Measurements from ENCODE around the gene GABRR3. TPM values are rescaled to one million over a fixed set of nuclear protein-coding genes. Genes with fewer than 3 reads are reported as not detected.

The GABRR3 gene
- total RNA-seq, 1 donor from 2014 or later, result not detected

DNA sequence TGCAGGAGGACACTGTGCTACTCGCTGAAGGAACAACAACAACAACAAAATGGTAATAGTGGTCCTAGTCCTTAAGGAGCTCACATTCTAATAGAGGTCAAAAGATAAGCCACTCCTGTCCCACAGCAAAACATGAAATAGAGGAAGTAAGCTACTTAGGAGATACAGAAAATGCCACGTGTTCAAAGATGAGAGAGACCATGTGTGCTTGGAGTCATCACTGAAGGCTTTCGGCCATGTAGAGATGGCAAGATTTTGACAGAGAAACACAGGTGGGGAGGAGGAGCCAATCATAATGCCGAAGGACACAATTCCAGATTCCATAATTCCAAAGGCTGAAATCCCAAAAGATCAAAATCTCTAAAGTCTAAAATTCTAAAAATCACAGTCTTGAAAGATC is 38.1 kb downstream of the GABRR3 start:
- H3K27ac Mint-ChIP-seq, result no peak overlapping the region
- no peak overlapping the region for H3K4me3 Mint-ChIP-seq
- no peaks in the 10 kb centered on the region for H3K36me3 Mint-ChIP-seq
- DNase-seq (ENCODE audit: low spot score in 2 of 2, unreplicated experiment in 2 of 2), result no peak
- H3K27me3 Mint-ChIP-seq (ENCODE audit: low read depth), result peaks cover 26% of the 10 kb centered on the region
- TF ChIP-seq CTCF (IDR thresholded peaks at IDR 0.05; ENCODE audit: unreplicated experiment), result no peak
- no peaks in the 10 kb centered on the region for H3K4me1 Mint-ChIP-seq
- H3K9me3 Mint-ChIP-seq, result no peaks in the 10 kb centered on the region

DNA sequence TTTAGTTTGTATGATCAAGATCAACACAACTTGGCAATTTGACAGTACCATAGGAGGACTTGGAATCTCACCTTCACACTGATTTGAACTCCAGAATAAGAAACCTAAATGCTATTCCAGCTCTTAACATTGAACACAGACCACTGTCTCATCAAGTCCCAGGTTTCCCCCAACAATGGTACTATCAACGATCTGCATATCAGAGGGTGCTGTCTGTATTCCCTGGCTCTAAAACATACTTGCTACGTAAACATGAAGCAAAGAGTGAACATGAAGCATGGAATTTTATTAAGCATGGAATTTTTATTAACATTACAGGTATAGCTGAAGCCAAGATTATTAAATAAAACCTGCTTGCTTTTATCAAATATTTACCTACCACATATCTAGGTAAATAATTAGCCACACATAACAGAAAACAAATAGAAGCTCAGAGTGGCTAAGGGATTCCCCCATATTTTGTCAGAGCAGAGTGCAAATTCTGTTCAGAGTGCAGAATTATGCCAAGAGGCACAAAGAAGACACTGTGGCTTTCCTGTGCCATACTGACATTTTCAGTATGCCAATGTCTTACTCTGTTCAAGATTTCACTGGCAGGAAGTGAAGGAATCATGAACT is 40.7 kb downstream of the GABRR3 start:
- Mint-ChIP-seq H3K9me3 (no peaks in the 10 kb centered on the region), H3K36me3 (no peaks in the 10 kb centered on the region), H3K4me1 (no peaks in the 10 kb centered on the region)

DNA sequence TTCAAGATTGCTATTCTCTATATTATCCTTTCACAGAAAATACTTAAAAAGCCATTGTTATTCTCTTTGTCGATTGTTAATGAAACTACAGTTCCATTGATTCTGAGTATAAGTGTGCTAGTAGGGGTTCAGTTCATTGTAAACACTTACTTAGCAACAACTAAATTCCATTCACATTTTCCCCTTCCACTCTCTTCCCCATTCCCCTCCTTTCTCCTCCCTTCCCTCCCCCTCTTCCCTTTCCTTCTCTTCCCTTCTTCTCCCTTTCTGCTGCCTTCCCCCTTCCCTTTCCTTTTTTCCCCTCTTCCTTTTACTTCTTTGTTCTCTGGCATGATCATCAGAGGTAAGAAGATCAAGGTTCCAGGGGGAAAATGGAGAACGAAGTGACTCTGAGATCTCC is 41.6 kb downstream of the GABRR3 start:
- TF ChIP-seq CTCF (IDR thresholded peaks at IDR 0.05; ENCODE audit: unreplicated experiment), result no peak
- peaks cover 21% of the 10 kb centered on the region for H3K27me3 Mint-ChIP-seq (ENCODE audit: low read depth)
- H3K4me1 Mint-ChIP-seq, result no peaks in the 10 kb centered on the region
- no peaks in the 10 kb centered on the region for H3K36me3 Mint-ChIP-seq
- no peaks in the 10 kb centered on the region for H3K9me3 Mint-ChIP-seq
- no peak for DNase-seq (ENCODE audit: low spot score in 2 of 2, unreplicated experiment in 2 of 2)
- no peak overlapping the region for H3K27ac Mint-ChIP-seq
- H3K4me3 Mint-ChIP-seq, result no peak overlapping the region

More for the DNA sequence above, 40.7 kb downstream of the GABRR3 start:
- H3K4me3 Mint-ChIP-seq, result no peak overlapping the region
- no peak for TF ChIP-seq CTCF (IDR thresholded peaks at IDR 0.05; ENCODE audit: unreplicated experiment)
- no peak for DNase-seq (ENCODE audit: low spot score in 2 of 2, unreplicated experiment in 2 of 2)
- no peak overlapping the region for H3K27ac Mint-ChIP-seq
- peaks cover 25% of the 10 kb centered on the region for H3K27me3 Mint-ChIP-seq (ENCODE audit: low read depth)

GRCh38 chr3:97992547-97993173 is 42.5 kb downstream of the GABRR3 start:
- H3K36me3 Mint-ChIP-seq, result no peaks in the 10 kb centered on the region
- DNase-seq (ENCODE audit: low spot score in 2 of 2, unreplicated experiment in 2 of 2), result no peak
- H3K9me3 Mint-ChIP-seq, result no peaks in the 10 kb centered on the region
- no peaks in the 10 kb centered on the region for H3K4me1 Mint-ChIP-seq
- no peak overlapping the region for H3K27ac Mint-ChIP-seq
- TF ChIP-seq CTCF (IDR thresholded peaks at IDR 0.05; ENCODE audit: unreplicated experiment), result no peak
- H3K27me3 Mint-ChIP-seq (ENCODE audit: low read depth), result peaks cover 21% of the 10 kb centered on the region
- no peak overlapping the region for H3K4me3 Mint-ChIP-seq

- no peaks in the 10 kb centered on the region for H3K4me1 Mint-ChIP-seq
- H3K27ac Mint-ChIP-seq, result no peak overlapping the region
- DNase-seq (ENCODE audit: low spot score in 2 of 2, unreplicated experiment in 2 of 2), result no peak
- no peak for TF ChIP-seq CTCF (IDR thresholded peaks at IDR 0.05; ENCODE audit: unreplicated experiment)
- peaks cover 21% of the 10 kb centered on the region for H3K27me3 Mint-ChIP-seq (ENCODE audit: low read depth)
- H3K36me3 Mint-ChIP-seq, result no peaks in the 10 kb centered on the region
- H3K9me3 Mint-ChIP-seq, result no peaks in the 10 kb centered on the region
- no peak overlapping the region for H3K4me3 Mint-ChIP-seq
Measured at GRCh38 chr3:97991293-97991682, 43.8 kb downstream of the GABRR3 start.
